Fibroblast of the conjunctiva (primary cell): ENCODE results near the gene ASB18.

Source experiments
- DNase-seq: peaks from one replicate; pipeline ENCODE4 v3.0.0-alpha.2; 2010; ENCODE audit warnings: low read depth

Gene ASB18

DNA sequence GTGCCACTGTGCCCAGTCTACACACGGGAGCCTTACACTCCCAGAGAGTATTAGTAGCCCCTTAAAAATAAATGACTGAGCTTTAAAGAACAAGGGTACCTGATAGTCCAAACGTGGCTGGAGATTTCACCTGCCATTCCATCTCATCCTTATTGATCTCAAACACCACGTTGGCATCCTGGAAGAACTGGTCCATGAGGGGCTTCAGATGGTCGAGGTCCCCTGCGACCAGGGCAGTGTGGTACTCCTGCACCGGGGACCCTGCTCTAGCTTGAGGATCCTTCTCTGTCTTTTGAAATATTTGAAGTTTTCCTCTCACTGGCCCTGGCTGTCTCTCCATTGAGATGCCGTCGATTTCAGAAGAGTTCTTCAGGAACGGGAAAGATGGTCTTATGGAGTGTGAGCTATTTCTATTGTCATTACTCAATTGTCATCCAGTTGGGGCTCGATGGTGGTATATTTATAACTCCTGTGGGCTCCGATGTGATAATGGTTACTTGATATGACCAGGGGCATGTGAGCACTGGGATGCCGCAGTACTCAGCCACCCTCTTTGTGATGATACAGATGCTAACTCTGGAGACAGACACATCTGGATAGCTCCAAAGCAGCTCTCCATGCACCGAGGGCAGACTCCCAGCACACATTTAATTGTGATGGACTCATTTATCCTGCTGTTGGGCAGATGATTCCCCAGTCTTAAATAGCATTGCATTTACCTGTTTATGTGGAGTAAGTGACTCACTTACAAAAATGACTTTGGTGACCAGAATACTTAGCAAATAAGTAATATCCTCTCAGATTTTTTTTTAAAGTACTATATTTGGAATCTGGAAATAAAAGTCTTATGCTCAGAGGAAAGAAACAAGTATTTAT lies 22.8 kb downstream of the ASB18 start:
- DNase-seq = no peak

GRCh38 chr2:236240228-236240990 lies 23.8 kb downstream of the ASB18 start:
- DNase-seq = no peak

- DNase-seq = no peak
Observed at GRCh38 chr2:236239276-236240065, 24.7 kb downstream of the ASB18 start.

DNA sequence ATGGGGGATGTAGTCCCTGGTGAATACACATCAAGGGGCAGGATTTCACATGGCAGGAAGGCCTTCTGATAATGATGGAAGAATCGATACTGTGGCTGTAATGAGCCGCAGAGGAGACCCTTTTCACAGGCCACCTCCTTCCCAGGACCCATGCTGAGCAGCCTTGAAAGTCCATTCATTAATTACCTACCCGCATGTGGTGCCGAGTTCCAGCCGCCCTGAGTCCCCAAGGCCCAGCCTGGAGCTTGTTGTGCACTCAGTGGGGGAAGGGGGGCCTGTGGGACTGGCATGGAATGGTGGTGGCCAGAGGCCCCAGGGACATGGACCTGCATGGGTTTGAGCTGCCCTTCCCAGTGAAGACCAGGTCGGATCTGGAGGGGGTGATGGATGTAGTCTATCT lies 25.5 kb downstream of the ASB18 start:
- DNase-seq = no peak

DNA sequence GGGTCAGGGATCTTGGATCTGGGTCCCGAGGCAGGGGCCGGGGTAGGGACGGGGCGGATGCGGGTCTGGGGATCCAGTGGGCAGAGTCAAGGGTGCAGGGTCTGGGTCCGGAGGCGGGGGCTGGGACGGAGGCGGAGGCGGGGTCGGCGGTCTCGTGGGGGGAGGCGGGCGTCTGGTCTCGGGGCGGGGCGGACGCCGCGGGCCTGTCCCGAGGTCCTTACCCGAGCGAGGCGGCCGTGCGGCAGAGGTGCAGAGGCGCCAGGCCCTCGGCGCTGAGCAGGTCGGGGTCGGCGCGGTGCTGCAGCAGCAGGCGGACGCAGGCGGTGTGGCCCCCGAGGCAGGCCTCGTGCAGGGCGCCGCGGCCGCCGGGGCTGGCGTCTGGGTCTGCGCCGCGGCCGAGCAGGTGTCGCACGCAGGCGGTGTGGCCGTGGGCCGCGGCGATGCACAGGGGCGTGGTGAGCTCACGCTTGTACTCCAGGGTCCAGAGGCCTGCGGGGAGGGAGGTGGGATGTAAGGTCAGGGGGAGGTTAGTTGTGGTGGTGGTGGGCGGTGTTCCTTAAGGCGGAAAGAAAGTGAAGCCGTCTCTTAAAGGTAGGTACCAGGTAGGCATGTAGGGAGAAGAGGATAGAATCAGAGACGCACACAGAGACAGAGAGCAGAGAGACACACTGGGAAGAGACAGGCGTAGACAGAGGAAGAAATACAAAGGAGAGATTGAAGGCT lies 26.6 kb downstream of the ASB18 start:
- no peak for DNase-seq

DNA sequence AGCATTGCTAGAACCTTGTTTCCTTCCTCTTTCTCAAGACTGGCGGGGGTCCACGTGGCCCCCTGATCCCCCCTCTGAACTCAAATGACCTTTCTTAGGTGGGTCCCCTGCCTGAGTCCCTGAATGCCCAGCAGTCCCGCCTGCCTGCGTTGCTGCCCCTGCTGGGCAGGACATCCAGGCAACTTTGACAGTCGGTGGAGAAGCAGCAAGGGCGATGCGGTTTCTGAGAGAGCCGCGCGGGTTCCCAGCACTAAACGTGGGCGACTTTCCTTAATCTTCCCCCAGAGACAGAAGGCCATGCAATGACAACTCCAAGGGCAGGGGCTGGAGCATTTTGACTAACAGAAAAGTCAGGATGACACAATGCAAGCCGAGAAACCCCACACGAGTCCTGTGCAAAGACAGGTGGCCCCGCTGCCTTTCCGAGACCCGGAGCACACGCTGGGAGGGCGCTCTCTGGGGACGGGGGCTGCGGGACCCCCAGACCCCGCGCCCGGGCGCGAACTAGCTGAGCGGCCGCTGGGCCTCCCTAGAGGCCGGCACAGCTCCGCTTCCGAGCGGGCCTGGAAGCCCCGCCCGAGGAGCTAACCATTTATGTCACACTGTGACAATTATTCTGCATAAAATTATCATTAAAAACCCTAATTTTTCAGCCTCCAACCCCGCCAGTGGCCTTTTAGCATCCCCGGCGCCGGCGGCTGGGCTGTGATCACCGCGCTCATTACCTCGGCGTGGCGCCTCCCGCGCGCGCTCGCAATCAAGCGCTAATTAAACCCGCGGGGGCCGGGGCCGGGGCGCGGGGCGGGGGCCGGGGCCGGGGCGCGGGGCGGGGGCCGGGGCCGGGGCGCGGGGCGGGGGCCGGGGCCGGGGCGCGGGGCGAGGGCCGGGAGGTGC lies 27.4 kb downstream of the ASB18 start:
- DNase-seq = no peak

GRCh38 chr2:236229186-236229585 lies 35.0 kb downstream of the ASB18 start:
- DNase-seq = no peak

- DNase-seq = no peak
Observed at GRCh38 chr2:236223675-236224074, 40.5 kb downstream of the ASB18 start.

- no peak for DNase-seq
Observed at GRCh38 chr2:236221798-236222197, 42.4 kb downstream of the ASB18 start.

- no peak for DNase-seq
Observed at GRCh38 chr2:236219411-236219810, 44.8 kb downstream of the ASB18 start.

GRCh38 chr2:236217926-236218325 lies 46.3 kb downstream of the ASB18 start:
- DNase-seq = no peak

GRCh38 chr2:236216711-236217110 lies 47.5 kb downstream of the ASB18 start:
- DNase-seq = no peak

DNA sequence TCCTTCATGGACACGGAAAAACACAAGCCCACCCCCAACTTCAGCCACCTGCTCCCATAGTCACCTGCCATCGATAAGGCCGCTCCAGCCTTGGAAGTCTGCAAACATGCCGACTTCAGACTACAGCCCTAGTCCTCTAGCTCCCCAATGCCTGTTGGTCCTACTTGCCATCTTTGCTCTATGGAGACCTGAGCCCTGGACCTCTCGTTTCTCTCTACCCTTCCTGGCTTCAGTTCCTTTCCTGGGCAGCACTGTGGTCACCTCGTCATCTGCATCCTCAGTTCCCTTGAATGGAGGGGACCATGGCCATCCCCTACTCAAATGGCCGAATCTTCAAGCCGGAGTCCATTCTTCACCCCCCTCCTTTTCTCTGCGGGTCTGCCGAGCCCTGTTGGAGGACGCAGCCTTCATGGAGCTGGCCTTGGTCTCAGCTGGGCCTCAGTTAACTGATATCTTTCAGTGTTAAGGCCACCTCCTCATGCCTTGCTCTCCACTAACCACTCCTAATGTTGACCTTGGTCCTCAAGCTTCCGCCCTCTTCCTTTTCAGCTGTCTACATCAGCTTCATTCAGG lies 48.4 kb downstream of the ASB18 start:
- DNase-seq = no peak

- no peak for DNase-seq
Observed at GRCh38 chr2:236215196-236215595, 49.0 kb downstream of the ASB18 start.

DNA sequence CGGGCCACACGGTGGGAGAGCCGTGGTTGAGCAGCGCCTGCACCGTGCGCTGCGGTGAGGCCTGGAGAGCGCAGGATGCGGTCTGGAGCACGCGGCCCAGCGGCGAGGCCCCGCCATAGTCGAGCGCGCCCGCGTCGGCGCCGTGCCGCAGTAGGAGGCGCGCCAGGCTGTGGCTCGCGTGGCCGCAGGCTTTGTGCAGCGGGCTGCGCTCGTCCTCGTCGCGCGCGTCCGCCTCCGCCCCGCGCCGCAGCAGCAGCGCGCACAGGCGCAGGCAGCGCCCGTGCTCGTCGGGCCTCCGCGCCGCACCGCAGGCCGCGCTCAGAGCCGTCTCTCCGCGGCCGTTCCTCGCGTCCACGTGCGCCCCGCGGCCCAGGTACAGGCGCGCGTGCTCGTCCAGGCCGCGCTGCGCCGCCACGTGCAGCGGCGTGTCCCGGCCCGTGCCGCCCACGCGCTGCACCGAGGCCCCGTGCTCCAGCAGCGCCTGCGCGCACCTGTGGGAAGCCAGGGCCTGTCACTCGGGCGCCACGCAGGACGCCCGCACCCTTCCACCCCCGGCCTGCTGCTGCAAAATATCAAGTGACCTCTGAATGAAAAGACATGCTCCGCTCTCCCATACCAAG lies 49.7 kb downstream of the ASB18 start:
- DNase-seq = no peak

GRCh38 chr2:236211296-236211695 lies 52.9 kb downstream of the ASB18 start:
- DNase-seq = no peak

DNA sequence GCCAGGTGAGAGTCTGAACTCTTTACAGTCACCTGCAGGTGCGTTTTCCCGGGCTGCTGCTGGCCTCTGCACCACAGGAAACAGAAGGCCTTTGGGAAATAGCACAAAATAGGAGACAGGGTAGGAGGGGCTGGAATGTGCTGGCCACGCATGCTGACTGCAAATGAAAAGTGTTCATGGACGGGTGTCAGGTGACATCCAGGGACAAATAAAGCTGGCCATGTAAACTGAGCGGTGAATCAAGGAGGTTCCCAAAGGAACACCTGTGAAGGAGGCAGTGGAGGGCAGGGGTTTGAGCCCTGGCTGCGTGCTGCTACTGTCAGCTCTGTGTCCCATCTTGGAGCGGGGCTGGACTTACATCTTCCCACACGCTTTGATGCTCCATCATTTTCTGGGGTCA lies 53.7 kb downstream of the ASB18 start:
- no peak for DNase-seq

DNA sequence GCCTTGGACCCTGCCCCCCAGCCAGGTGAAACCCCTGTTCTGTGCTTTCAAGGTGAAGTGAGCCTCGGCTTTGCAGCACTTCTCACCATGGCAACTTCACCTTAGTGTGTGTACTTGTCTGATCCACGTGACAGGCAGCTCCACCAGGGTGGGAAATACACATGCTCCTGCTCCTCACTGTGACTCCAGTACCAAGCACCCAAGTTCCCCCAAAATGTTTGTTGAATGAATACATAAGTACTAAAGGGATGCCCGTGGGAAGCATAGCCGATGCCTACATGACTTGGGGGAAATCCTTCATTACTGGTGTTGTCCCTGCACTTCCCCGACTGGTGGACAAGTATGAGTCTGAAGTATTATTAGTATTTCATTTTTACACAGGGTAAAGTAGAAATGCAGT lies 54.2 kb downstream of the ASB18 start:
- no peak for DNase-seq

- DNase-seq = no peak
Observed at GRCh38 chr2:236209535-236209934, 54.7 kb downstream of the ASB18 start.
